ENCODE data around the gene CSNK2A3.

Gene CSNK2A3

DNA sequence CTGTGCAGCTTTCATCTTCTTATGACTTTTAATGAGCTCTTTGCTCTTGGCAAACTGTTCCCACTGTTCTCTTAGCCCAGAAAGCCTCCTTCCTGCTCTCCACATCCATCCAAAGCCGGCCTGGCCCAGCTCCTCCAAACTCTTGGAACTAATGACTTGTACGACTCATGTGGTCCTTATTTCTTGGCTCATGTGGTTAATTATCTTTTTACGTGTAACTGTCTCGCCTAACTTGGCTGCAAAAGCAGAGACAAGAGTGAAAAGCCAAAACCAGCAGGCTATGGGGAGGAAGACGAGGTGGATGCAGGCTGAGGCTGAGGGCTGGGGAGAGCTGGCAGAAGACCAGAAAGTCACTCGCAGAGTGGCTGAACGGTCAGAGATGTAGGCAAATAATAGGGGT lies 5.5 kb downstream of the CSNK2A3 start:
- CTCF ChIA-PET, result no interaction called here
- TF ChIP-seq, protein P1, sequence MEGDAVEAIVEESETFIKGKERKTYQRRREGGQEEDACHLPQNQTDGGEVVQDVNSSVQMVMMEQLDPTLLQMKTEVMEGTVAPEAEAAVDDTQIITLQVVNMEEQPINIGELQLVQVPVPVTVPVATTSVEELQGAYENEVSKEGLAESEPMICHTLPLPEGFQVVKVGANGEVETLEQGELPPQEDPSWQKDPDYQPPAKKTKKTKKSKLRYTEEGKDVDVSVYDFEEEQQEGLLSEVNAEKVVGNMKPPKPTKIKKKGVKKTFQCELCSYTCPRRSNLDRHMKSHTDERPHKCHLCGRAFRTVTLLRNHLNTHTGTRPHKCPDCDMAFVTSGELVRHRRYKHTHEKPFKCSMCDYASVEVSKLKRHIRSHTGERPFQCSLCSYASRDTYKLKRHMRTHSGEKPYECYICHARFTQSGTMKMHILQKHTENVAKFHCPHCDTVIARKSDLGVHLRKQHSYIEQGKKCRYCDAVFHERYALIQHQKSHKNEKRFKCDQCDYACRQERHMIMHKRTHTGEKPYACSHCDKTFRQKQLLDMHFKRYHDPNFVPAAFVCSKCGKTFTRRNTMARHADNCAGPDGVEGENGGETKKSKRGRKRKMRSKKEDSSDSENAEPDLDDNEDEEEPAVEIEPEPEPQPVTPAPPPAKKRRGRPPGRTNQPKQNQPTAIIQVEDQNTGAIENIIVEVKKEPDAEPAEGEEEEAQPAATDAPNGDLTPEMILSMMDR (IDR thresholded peaks at IDR 0.05; ENCODE audit: insufficient read depth, low read length, missing control alignments), result no peak
- no peak overlapping the region for H3K4me3 ChIP-seq (ENCODE audit: low read depth, low read length)
- POLR2A ChIA-PET, result no interaction called here
- no peak for DNase-seq (ENCODE audit: low read depth, low spot score)

DNA sequence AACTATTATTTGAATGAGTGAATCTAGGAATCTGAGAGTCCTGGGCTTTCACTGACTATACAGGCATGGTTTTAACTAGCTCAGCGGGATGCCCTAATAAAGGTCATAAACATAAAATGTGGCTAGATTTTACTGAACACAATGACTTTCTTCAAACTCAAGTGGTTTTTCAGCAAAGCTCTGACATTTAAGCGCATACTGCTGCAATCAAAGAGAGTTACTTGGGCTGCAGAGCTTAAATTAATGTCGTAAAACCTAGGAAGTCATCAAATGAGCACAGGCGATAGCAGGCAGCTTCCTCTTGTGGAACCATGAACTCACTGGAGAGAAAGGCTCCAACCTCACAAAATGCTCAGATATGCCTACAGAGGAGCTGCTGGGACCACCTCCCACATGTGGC lies 6.7 kb downstream of the CSNK2A3 start:
- no peak for DNase-seq (ENCODE audit: low read depth, low spot score)
- CTCF ChIA-PET, result no interaction called here
- POLR2A ChIA-PET, result no interaction called here
- TF ChIP-seq, protein P1 (IDR thresholded peaks at IDR 0.05; ENCODE audit: insufficient read depth, low read length, missing control alignments), result no peak
- no peak overlapping the region for H3K4me3 ChIP-seq (ENCODE audit: low read depth, low read length)

DNA sequence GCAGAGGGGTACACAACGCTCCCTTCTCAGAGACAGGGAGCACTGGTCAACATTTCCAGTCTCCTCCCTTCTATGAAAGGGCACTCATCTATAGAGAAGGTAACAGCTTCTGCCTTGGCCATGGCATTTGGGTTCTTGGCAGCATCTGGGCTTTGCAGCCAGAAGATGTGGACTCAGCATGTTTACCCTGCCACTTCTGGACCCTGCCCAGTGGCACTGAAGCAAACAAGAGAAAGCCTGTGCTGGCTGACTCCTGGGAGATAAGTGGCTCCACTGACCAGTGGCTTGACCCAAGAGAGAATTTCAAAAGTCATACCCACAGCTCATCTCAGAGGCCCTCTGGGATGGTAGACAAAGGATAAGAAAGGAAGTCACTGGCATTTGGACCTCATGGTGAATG lies 8.0 kb downstream of the CSNK2A3 start:
- no peak for DNase-seq (ENCODE audit: low read depth, low spot score)
- H3K4me3 ChIP-seq (ENCODE audit: low read depth, low read length), result no peak overlapping the region
- POLR2A ChIA-PET, result no interaction called here
- TF ChIP-seq, protein P1 (IDR thresholded peaks at IDR 0.05; ENCODE audit: insufficient read depth, low read length, missing control alignments), result no peak
- CTCF ChIA-PET, result no interaction called here

DNA sequence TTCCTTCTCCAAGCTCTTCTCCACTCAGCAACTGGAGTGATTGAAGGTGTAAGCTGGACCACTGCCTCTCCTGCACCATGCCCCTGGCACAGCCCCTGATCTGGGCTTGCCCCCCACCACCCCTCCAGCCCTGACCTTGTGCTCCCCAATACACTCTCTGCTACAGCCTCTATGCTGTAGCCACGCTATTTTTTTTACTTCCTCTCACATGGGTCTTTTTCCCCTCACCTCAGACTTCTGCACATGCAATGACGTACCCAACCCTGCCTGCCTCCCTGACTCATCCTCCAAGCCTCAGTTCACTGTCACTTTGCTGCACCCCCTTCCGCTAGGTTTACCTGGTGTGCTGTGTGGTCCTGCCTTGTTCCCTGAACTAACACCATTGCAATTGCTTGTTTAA lies 9.0 kb downstream of the CSNK2A3 start:
- CTCF ChIA-PET, result no interaction called here
- POLR2A ChIA-PET, result no interaction called here
- DNase-seq (ENCODE audit: low read depth, low spot score), result no peak
- TF ChIP-seq, protein P1 (IDR thresholded peaks at IDR 0.05; ENCODE audit: insufficient read depth, low read length, missing control alignments), result no peak
- no peak overlapping the region for H3K4me3 ChIP-seq (ENCODE audit: low read depth, low read length)

DNA sequence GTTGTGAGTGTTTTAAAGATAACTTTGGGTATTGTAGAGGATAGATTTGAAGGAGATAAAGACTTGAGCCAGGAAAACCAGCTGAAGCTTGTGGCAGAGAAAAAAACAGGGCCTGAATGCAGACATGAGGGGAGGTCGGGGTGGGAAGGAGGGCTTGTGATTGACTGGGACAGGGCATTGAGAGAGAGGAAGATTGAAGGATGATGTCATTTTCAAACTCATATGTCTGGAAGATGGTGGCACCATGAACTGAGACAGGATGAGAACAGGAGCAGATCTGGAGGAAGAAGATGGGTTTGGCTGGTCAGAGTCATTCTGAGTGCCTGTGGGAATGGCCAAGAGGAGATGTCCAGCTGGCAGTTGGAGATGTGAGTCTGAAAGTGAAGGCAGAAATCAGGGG lies 14.7 kb downstream of the CSNK2A3 start:
- ChIA-PET CTCF (no interaction called here), POLR2A (no interaction called here)
- TF ChIP-seq, protein P1 (IDR thresholded peaks at IDR 0.05; ENCODE audit: insufficient read depth, low read length, missing control alignments), result no peak
- H3K4me3 ChIP-seq (ENCODE audit: low read depth, low read length), result no peak overlapping the region
- DNase-seq (ENCODE audit: low read depth, low spot score), result no peak

DNA sequence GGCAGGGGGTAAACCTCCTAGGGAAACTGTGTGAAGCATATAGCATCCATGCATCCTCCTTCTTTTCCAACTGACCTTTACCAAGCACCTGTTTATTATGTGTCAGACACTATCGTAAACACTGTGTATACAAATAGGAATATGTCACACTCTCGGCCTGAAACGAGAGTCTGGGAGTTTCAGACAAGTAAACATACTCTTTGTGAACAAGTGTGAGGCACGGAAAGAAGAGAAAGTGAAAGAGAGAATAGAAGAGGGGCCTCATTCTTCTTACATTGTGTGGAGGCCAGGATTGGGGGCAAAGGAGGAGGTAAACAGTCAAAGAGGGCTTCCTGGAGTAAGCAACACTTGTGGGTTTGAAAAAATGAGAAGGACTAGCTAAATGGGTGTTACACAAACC lies 16.4 kb downstream of the CSNK2A3 start:
- TF ChIP-seq, protein P1 (IDR thresholded peaks at IDR 0.05; ENCODE audit: insufficient read depth, low read length, missing control alignments), result no peak
- CTCF ChIA-PET, result no interaction called here
- POLR2A ChIA-PET, result no interaction called here
- no peak overlapping the region for H3K4me3 ChIP-seq (ENCODE audit: low read depth, low read length)
- DNase-seq (ENCODE audit: low read depth, low spot score), result no peak

Data from AG04449 (cell line).